GM13977 (cell line): ENCODE results near the gene KCNMB2.

Experiments used
- DNase-seq: peaks from one replicate; pipeline ENCODE4 v3.0.0; 2012; ENCODE audit warnings: low spot score
- CTCF ChIP-seq: IDR thresholded peaks from 2 replicates; pipeline ENCODE4 v1.5.1; 2012; ENCODE audit warnings: mild to moderate bottlenecking, control low read depth; ENCODE audit not compliant: insufficient read depth; ENCODE audit errors: extremely low read depth, missing control alignments
- in situ Hi-C: fragments of 300-500 bp; cut with MboI; formaldehyde crosslinking; loops from one replicate; pipeline ENCODE4 v1.12.0; 2022; ENCODE audit warnings: low sequenced_read_pairs, low pct_unique_long_range_greater_than_20kb, mixed read lengths, inconsistent platforms; ENCODE audit not compliant: unreplicated experiment

Gene KCNMB2

GRCh38 chr3:178536211-178537079 lies at the start of gene KCNMB2:
Gene KCNMB2, plus strand, starts transcription at chr3:178536436.
- in situ Hi-C loops: loop anchor here (25.0 kb wide), 1 partner anchor 426 kb away; no protein-coding TSS in a partner anchor
- no peak for DNase-seq
- TF ChIP-seq CTCF: no peak

GRCh38 chr3:178486903-178487302 lies 49.3 kb upstream of the KCNMB2 start:
- no peak for TF ChIP-seq CTCF
- no peak for DNase-seq
- in situ Hi-C loops: no loop called here

GRCh38 chr3:178487752-178488151 lies 48.5 kb upstream of the KCNMB2 start:
- no peak for DNase-seq
- TF ChIP-seq CTCF: no peak
- in situ Hi-C loops: no loop called here

GRCh38 chr3:178491751-178492150 lies 44.5 kb upstream of the KCNMB2 start:
- in situ Hi-C loops: no loop called here
- DNase-seq: no peak
- TF ChIP-seq CTCF: no peak

GRCh38 chr3:178492491-178492890 lies 43.7 kb upstream of the KCNMB2 start:
- DNase-seq: no peak
- TF ChIP-seq CTCF: no peak
- in situ Hi-C loops: no loop called here

GRCh38 chr3:178494386-178494785 lies 41.9 kb upstream of the KCNMB2 start:
- in situ Hi-C loops: no loop called here
- DNase-seq: no peak
- TF ChIP-seq CTCF: no peak
